ENCODE results near the gene PDE2A. TPM values are rescaled to one million over a fixed set of nuclear protein-coding genes. Genes with fewer than 3 reads are reported as not detected.

Gene PDE2A
- total RNA-seq, 2 experiments from 2014 or later: 0.26 to 0.37 TPM

DNA sequence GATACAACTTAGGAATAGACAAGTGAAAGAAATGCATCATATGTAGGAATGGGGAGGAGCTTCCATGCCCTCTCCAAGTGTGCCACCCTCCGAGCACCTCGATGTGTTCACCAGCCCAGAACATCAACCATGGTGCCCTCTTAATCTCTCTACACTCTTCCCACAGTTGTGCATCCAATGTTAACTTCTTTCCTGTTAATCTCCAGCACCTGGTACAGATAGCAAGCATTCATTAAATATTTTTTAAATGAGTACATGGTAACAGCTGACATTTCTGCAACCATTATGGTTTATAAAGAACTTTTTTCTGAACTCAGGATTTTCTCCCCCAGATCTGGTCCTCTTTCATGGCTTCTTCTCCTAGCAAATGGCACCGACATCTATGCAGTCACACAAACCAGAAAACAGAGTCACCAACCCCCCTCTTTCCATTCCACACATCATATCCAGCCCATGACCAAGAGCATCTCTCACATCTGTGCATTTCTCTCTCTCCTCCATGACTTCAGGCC is 121.8 kb downstream of the PDE2A start:
- DNase-seq: no peak
- Mint-ChIP-seq H3K4me3 (no peak overlapping the region), H3K27ac (no peak overlapping the region), H3K27me3 (ENCODE audit: low read depth) (peaks cover 17% of the 10 kb centered on the region), H3K36me3 (ENCODE audit: low read depth) (no peaks in the 10 kb centered on the region), H3K9me3 (ENCODE audit: insufficient read depth) (no peaks in the 10 kb centered on the region), H3K4me1 (ENCODE audit: low read depth) (peaks cover 10% of the 10 kb centered on the region)
- ChIA-PET CTCF (interaction anchor here (0.9 to 2.9 kb wide), 8 partner anchors 9 to 122 kb away, joined by 3 to 53 read pairs (median 8); no protein-coding TSS in a partner anchor), POLR2A (no interaction called here)
- no peak for ATAC-seq

DNA sequence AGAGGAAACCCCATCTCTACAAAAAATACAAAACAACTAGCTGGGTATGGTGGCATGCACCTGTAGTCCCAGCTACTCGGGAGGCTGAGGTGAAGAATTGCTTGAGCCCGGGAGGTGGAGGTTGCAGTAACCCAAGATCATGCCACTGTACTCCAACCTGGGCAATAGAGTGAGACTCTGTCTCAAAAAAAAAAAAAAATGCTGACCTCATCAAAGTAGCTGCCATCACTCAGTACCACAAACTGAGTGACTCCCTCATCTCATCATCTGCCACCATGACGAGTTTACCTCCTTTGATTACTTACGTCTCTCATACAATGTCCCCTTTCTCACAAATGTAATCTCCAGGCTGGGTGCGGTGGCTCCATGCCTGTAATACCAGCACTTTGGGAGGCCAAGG is 122.7 kb downstream of the PDE2A start:
- ATAC-seq (no peak), DNase-seq (no peak)
- Mint-ChIP-seq H3K27ac (no peak overlapping the region), H3K9me3 (ENCODE audit: insufficient read depth) (no peaks in the 10 kb centered on the region), H3K4me3 (no peak overlapping the region), H3K27me3 (ENCODE audit: low read depth) (peaks cover 15% of the 10 kb centered on the region), H3K36me3 (ENCODE audit: low read depth) (no peaks in the 10 kb centered on the region), H3K4me1 (ENCODE audit: low read depth) (peaks cover 10% of the 10 kb centered on the region)
- CTCF ChIA-PET: interaction anchor here (0.9 to 2.1 kb wide), 2 partner anchors 80 to 92 kb away, joined by 3 to 14 read pairs; no protein-coding TSS in a partner anchor
- POLR2A ChIA-PET: no interaction called here

DNA sequence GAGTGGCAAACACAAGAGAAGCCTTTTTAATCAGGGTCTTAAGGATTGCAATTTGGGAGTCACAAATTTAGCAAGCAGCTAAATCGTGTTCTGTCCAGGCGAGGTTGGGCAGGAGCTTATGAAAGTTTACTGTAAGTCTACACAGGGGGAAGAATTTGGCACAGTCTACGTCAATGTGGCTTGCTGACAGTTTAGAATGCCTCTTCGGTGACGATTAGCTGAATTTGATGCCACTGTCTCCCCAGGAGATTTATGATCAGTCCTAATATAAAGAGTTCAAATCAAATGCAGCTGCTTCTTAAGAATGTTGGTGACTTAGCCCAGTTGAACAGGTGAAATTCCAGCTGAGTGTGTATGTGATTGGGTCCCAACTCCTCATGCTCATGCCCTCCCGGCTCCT is 125.8 kb downstream of the PDE2A start:
- CTCF ChIA-PET: interaction anchor here (0.7 to 1.2 kb wide), 2 partner anchors 77 kb away, joined by 3 to 4 read pairs; no protein-coding TSS in a partner anchor
- H3K4me1 Mint-ChIP-seq (ENCODE audit: low read depth): peaks cover 1% of the 10 kb centered on the region
- H3K9me3 Mint-ChIP-seq (ENCODE audit: insufficient read depth): no peaks in the 10 kb centered on the region
- H3K36me3 Mint-ChIP-seq (ENCODE audit: low read depth): no peaks in the 10 kb centered on the region
- no peak overlapping the region for H3K4me3 Mint-ChIP-seq
- no peak overlapping the region for H3K27ac Mint-ChIP-seq
- POLR2A ChIA-PET: no interaction called here
- H3K27me3 Mint-ChIP-seq (ENCODE audit: low read depth): peaks cover 20% of the 10 kb centered on the region
- ATAC-seq (no peak), DNase-seq (no peak)

DNA sequence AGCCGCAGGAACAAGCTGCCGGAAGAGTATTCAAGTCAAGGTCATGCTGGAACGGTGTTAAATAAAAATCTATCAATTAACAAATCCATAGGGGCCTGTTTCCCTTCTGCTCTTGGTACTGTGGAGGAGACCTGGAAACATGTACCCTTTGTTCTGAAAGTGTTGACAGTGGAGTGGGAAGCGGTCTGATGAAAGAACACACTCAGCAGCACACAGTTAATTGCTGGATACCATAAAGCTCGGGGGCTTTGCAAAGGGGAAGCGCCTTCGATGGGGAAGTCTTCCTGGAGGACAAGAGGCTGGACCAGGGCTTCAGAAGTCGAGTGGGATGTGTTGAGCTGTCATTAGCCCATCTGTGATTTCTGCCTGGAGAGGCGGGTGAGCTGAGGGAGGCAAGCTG is 127.4 kb downstream of the PDE2A start:
- CTCF ChIA-PET: interaction anchor here (0.9 kb wide), 2 partner anchors 75 to 309 kb away, joined by 3 read pairs; no protein-coding TSS in a partner anchor
- H3K36me3 Mint-ChIP-seq (ENCODE audit: low read depth): no peaks in the 10 kb centered on the region
- H3K27ac Mint-ChIP-seq: no peak overlapping the region
- ATAC-seq (no peak), DNase-seq (no peak)
- H3K9me3 Mint-ChIP-seq (ENCODE audit: insufficient read depth): no peaks in the 10 kb centered on the region
- no peak overlapping the region for H3K4me3 Mint-ChIP-seq
- POLR2A ChIA-PET: no interaction called here
- H3K27me3 Mint-ChIP-seq (ENCODE audit: low read depth): peaks cover 17% of the 10 kb centered on the region
- no peaks in the 10 kb centered on the region for H3K4me1 Mint-ChIP-seq (ENCODE audit: low read depth)

DNA sequence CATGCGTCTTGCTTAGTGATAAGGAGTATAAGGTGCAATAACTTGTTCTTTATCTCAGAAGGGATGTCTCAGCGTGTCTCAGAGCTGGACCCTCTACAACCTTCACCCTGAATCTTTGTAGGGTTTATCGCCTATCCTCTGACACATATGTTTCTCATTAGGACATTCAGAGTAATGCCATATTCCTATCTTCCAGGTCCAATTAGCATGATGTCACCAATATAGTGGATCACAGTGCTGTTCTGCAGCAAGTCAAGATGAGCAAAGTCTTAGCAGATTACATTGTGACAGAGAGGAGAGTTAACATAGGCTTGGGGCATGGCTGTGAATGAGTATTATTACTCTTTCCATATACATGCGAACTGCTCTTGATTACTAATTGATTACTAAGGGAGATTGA is 129.6 kb downstream of the PDE2A start:
- H3K36me3 Mint-ChIP-seq (ENCODE audit: low read depth): no peaks in the 10 kb centered on the region
- ATAC-seq (no peak), DNase-seq (no peak)
- peaks cover 30% of the 10 kb centered on the region for H3K27me3 Mint-ChIP-seq (ENCODE audit: low read depth)
- no peak overlapping the region for H3K4me3 Mint-ChIP-seq
- H3K4me1 Mint-ChIP-seq (ENCODE audit: low read depth): no peaks in the 10 kb centered on the region
- H3K27ac Mint-ChIP-seq: no peak overlapping the region
- ChIA-PET CTCF (interaction anchor here (1.5 kb wide), 1 partner anchor 73 kb away, joined by 3 read pairs; no protein-coding TSS in a partner anchor), POLR2A (no interaction called here)
- H3K9me3 Mint-ChIP-seq (ENCODE audit: insufficient read depth): no peaks in the 10 kb centered on the region

DNA sequence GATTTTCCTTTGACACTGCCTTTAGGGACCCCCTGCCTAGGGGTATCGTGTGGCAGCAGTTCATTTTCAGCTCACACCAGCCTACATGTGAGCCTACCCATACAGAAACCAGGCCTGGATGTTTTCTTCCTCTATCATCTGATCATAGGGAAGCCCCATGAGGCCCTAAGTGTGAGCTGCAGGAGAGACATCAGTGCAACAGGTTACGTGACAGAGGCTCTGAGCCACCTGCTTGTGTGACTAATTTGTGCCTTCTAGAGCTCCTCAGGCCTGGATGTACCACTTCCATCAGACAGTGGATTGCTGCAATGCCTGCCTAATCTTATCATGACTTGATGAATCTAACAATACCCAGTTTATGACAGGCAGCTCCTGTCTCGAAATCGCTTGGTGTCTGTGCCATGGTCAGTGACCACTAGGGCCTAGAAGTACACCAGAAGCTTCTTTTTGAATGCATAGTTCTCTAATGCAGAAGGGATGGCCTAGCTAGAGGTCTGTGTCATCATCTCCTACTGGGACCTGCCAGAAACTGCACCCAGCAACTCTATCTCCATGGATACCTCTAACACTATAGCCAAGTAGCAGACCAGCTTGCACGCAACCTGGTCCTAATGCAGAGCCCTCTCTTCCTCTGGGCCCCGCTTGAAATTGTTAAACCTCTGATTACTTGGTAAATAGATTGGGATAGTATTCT is 130.2 kb downstream of the PDE2A start:
- Mint-ChIP-seq H3K27me3 (ENCODE audit: low read depth) (peaks cover 33% of the 10 kb centered on the region), H3K27ac (no peak overlapping the region), H3K4me1 (ENCODE audit: low read depth) (no peaks in the 10 kb centered on the region), H3K4me3 (no peak overlapping the region), H3K9me3 (ENCODE audit: insufficient read depth) (no peaks in the 10 kb centered on the region), H3K36me3 (ENCODE audit: low read depth) (no peaks in the 10 kb centered on the region)
- CTCF ChIA-PET: interaction anchor here (0.9 to 1.5 kb wide), 2 partner anchors 73 to 96 kb away, joined by 3 read pairs; no protein-coding TSS in a partner anchor
- DNase-seq (no peak), ATAC-seq (no peak)
- POLR2A ChIA-PET: no interaction called here

DNA sequence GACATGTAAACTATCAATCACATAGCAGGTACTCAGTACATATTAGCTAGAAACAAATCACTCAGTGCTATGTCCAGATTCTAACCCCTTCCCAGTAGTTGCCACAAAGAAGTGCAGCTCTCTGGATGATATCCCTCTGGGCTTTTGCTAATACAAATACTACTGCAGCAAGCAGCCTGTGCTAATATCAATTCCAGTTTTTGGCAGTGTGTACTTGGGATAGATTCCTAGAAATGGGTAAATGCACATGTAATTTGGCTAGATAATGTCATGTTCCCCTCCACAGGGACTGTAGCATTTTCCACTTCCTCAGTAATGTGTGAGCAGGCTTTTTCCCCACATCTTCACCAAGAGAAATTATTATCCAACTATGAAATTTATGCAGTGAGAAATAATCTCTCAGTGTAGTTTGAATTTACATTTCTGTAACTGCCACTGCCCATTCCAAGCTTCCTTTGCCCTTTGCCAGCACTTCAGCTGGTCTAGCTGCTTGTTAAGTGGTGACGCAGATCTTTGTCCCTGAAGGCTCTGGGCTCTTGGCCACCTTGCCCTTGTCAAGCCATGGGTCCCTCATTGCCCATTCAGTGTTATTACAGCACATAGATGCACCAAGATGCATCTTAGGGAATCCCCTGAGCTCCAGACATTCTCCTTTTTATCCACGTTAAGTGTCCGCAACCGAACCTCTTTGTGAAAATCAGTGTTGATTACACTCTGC is 132.8 kb downstream of the PDE2A start:
- Mint-ChIP-seq H3K9me3 (ENCODE audit: insufficient read depth) (no peaks in the 10 kb centered on the region), H3K4me3 (no peak overlapping the region)
- POLR2A ChIA-PET: no interaction called here

DNA sequence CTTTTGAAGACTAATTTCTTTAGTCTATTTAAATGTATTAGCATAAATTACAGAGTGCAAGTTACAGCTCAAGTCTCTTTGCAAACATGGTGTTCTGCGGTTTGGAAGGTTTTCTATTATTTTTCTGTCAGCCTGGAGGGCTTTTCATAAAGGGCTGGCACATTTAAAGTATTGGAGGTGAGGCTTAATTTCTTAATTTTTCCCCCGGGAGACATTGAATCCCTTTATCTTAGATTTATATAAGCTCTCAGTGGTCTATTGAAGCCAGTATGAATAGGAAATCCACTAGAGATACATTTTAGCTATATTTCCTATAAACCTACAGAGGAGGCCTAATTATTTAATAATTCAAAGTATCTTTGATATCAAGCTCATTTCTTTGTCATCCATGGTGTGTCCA is 137.2 kb downstream of the PDE2A start:
- ATAC-seq (no peak), DNase-seq (no peak)
- Mint-ChIP-seq H3K4me3 (no peak overlapping the region), H3K27me3 (ENCODE audit: low read depth) (peaks cover 43% of the 10 kb centered on the region), H3K36me3 (ENCODE audit: low read depth) (no peaks in the 10 kb centered on the region), H3K9me3 (ENCODE audit: insufficient read depth) (no peaks in the 10 kb centered on the region), H3K4me1 (ENCODE audit: low read depth) (no peaks in the 10 kb centered on the region), H3K27ac (no peak overlapping the region)
- ChIA-PET CTCF (interaction anchor here (1.2 to 1.8 kb wide), 4 partner anchors 12 to 131 kb away, joined by 3 to 7 read pairs (median 4); no protein-coding TSS in a partner anchor), POLR2A (interaction anchor here (1.1 kb wide), 1 partner anchor 60 kb away, joined by 3 read pairs; no protein-coding TSS in a partner anchor)

More for the DNA sequence above, 132.8 kb downstream of the PDE2A start:
- CTCF ChIA-PET: interaction anchor here (1.3 to 1.6 kb wide), 3 partner anchors 12 to 70 kb away, joined by 4 to 5 read pairs (median 4); no protein-coding TSS in a partner anchor
- ATAC-seq: no peak
- H3K4me1 Mint-ChIP-seq (ENCODE audit: low read depth): no peaks in the 10 kb centered on the region
- H3K27ac Mint-ChIP-seq: no peak overlapping the region
- no peak for DNase-seq
- no peaks in the 10 kb centered on the region for H3K36me3 Mint-ChIP-seq (ENCODE audit: low read depth)
- H3K27me3 Mint-ChIP-seq (ENCODE audit: low read depth): peaks cover 35% of the 10 kb centered on the region

DNA sequence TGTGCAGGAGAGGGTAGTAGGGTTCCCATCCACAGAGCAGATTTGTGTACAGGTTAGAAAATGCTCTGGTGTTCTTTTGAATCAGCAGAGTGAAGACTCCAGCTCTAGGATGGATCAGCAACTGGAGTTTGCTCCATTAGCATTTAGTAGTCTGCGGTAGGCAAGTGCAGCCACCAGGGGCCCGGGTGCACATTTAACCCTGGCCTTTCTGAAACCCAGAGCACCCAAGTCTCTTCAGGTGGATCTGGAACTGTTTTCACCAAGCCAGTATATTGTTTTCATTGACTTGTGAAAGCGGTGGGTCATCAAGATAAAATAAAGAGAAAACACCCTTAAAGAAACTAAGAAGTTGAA is 139.1 kb downstream of the PDE2A start:
- Mint-ChIP-seq H3K4me1 (ENCODE audit: low read depth) (no peaks in the 10 kb centered on the region), H3K4me3 (no peak overlapping the region), H3K9me3 (ENCODE audit: insufficient read depth) (no peaks in the 10 kb centered on the region), H3K27ac (no peak overlapping the region), H3K27me3 (ENCODE audit: low read depth) (peaks cover 46% of the 10 kb centered on the region), H3K36me3 (ENCODE audit: low read depth) (no peaks in the 10 kb centered on the region)
- ChIA-PET POLR2A (interaction anchor here (0.6 kb wide), 1 partner anchor 672 kb away, joined by 3 read pairs; no protein-coding TSS in a partner anchor), CTCF (interaction anchor here (1.5 to 1.7 kb wide), 2 partner anchors 64 to 149 kb away, joined by 3 to 5 read pairs; no protein-coding TSS in a partner anchor)
- DNase-seq: no peak
- ATAC-seq: no peak

DNA sequence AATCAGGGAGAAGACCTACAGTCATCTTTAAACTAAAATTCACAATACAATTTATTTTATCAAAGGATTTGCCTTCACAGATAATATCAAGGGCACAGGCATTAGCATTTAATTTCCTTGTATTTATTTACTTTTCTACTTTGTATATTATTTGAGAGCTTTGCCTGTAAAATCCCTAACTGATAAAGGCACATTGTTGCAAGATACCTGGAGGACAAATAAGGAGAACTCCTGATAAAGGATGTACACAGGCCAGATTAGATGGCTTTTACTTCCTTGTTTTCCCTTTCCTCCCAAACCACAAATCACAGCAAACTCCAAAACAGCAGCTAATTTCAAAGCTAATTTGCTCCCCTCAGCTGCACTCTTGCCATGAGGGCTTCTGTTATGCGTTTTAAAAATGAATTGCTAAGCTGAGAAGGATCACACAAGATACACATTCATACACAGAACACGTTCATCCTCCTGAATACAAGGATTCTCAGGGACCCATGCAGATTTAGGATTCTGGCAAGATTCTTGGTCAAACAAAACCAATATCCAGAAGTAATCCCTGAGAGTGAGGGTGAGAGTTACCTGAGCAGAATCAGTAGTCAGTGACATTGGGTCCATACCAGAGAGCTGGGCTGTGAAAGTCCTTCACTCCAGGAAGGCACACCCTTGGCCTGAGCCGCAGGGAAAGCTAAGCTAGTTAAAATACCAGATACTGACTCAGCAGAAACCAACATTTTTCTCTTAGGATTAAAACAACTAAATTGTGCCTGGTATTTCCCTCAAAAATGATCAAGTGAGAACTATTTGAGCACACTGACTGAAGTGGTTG is 139.6 kb downstream of the PDE2A start:
- Mint-ChIP-seq H3K9me3 (ENCODE audit: insufficient read depth) (no peaks in the 10 kb centered on the region), H3K27me3 (ENCODE audit: low read depth) (peaks cover 42% of the 10 kb centered on the region), H3K27ac (no peak overlapping the region), H3K4me1 (ENCODE audit: low read depth) (no peaks in the 10 kb centered on the region), H3K4me3 (no peak overlapping the region), H3K36me3 (ENCODE audit: low read depth) (no peaks in the 10 kb centered on the region)
- DNase-seq (no peak), ATAC-seq (no peak)
- CTCF ChIA-PET: interaction anchor here (1.7 kb wide), 1 partner anchor 63 kb away, joined by 5 read pairs; no protein-coding TSS in a partner anchor
- POLR2A ChIA-PET: interaction anchor here (0.6 kb wide), 1 partner anchor 673 kb away, joined by 3 read pairs; no protein-coding TSS in a partner anchor

DNA sequence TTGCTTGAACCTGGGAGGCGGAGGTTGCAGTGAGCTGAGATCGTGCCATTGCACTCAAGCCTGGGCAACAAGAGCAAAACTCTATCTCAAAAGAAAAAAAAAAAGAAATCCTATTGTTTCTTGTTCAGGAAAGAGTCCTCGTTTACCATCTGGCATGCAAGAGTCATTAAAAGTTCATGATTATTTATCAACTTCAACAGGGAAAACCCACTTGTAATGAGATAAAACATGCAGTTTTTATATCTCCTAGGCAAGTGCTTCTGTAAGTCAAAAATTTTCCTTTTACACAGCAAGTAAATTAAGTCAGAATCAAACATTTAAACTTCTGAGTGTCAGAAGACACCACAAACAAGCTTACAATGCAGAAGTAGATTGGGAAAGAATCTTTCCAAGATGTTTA is 145.2 kb downstream of the PDE2A start:
- no peak for ATAC-seq
- ChIA-PET POLR2A (no interaction called here), CTCF (interaction anchor here (1.3 kb wide), 1 partner anchor 9 kb away, joined by 3 read pairs; no protein-coding TSS in a partner anchor)
- Mint-ChIP-seq H3K27ac (no peak overlapping the region), H3K27me3 (ENCODE audit: low read depth) (peaks cover 28% of the 10 kb centered on the region), H3K4me1 (ENCODE audit: low read depth) (peaks cover 1% of the 10 kb centered on the region), H3K4me3 (no peak overlapping the region), H3K36me3 (ENCODE audit: low read depth) (no peaks in the 10 kb centered on the region), H3K9me3 (ENCODE audit: insufficient read depth) (no peaks in the 10 kb centered on the region)
- no peak for DNase-seq

Measured in activated CD8-positive, alpha-beta T cell treated with anti-CD3 and anti-CD28 coated beads, Interleukin-2, amount 10 ng/mL, durations not matched to agents 7 days and 5 days (primary cell).